H1 (cell line): Measurements from ENCODE around the gene TMEM223.

ENCODE experiments used
- BRCA1 ChIP-seq: IDR thresholded peaks from 2 replicates; pipeline ENCODE4 v1.6.1; 2012; ENCODE audit warnings: low read depth, low read length, improper control_type of control experiment
- CEBPB ChIP-seq: IDR thresholded peaks from 2 replicates; pipeline ENCODE4 v1.6.1; 2012; ENCODE audit warnings: low read depth, low read length
- CHD1 ChIP-seq: IDR thresholded peaks from 2 replicates; pipeline ENCODE4 v1.6.1; 2012; ENCODE audit warnings: low read depth, low read length, improper control_type of control experiment
- EZH2 ChIP-seq: fragments of 200-600 bp; sonication (generic); IDR thresholded peaks from 2 replicates; pipeline ENCODE4 v1.7.1; 2012; ENCODE audit warnings: low read depth, mild to moderate bottlenecking, moderate library complexity, low read length, inconsistent platforms; ENCODE audit not compliant: severe bottlenecking
- POLR2A ChIP-seq, 2 experiments: IDR thresholded peaks; 1 replicate in 1 of 2; 2 replicates in 1 of 2; pipeline ENCODE4 v1.6.1; 2011; ENCODE audit warnings: low read depth in 2 of 2, low read length in 2 of 2, mild to moderate bottlenecking in 2 of 2; ENCODE audit errors: control extremely low read depth in 1 of 2
- POLR2AphosphoS5 ChIP-seq: IDR thresholded peaks from 2 replicates; pipeline ENCODE4 v1.6.1; 2011; ENCODE audit warnings: low read depth, low read length
- RXRA ChIP-seq: IDR thresholded peaks from 2 replicates; pipeline ENCODE4 v1.6.1; 2011; ENCODE audit warnings: low read depth, mild to moderate bottlenecking, low read length, moderate library complexity; ENCODE audit not compliant: insufficient read depth
- SP4 ChIP-seq: IDR thresholded peaks from 2 replicates; pipeline ENCODE4 v1.6.1; 2012; ENCODE audit warnings: low read length, inconsistent platforms
- TAF1 ChIP-seq: IDR thresholded peaks from 2 replicates; pipeline ENCODE4 v1.6.1; 2011; ENCODE audit warnings: mild to moderate bottlenecking, low read depth, low read length
- TF ChIP-seq, protein P1 (sequence below): IDR thresholded peaks from 2 replicates; pipeline ENCODE4 v1.6.1; 2012; ENCODE audit warnings: inconsistent platforms
- TF ChIP-seq, protein P2 (sequence below), 3 experiments: IDR thresholded peaks; 1 replicate in 2 of 3; 2 replicates in 1 of 3; pipeline versions ENCODE4 v1.5.1 to v1.6.1; 2011; ENCODE audit warnings: low read length in 3 of 3, mild to moderate bottlenecking in 3 of 3, inconsistent platforms in 2 of 3, low read depth in 1 of 3, moderate library complexity in 1 of 3; ENCODE audit not compliant: insufficient read depth in 1 of 3; ENCODE audit errors: control extremely low read depth in 1 of 3
- TF ChIP-seq, protein P3 (sequence below): IDR thresholded peaks from 2 replicates; pipeline ENCODE4 v1.6.1; 2012; ENCODE audit warnings: inconsistent platforms

DNA sequence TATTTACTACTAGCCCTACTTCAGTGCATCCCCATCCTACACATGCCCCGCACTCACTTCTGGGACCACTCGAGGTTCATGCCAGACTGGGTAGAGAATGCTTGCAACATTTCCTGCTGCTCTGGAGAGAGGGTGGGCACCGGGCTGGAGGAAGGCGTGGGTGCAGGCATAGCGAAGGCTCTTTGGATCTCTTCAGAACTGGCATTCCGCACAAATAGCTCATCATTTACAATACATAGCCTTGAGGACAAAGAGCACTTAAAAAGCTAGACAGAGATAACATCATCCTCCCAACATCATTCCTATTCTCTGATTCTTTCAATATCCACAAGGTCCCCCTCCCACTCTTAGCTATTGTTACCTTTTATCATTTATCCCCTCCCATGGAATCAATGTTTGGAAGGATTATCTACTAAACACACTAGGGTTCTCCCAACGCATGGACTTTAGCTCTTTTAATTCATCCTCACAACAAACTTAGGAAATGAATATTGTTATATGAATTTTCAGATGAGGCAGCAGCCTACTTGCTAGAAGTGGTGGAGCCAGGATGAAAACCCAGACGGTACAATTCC is 2.5 kb upstream of the TMEM223 start:
- TF ChIP-seq, protein P1, sequence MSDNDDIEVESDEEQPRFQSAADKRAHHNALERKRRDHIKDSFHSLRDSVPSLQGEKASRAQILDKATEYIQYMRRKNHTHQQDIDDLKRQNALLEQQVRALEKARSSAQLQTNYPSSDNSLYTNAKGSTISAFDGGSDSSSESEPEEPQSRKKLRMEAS, result no peak
- TF ChIP-seq BRCA1, result no peak
- no peak for TF ChIP-seq EZH2
- TF ChIP-seq POLR2AphosphoS5, result no peak
- TF ChIP-seq, protein P2, sequence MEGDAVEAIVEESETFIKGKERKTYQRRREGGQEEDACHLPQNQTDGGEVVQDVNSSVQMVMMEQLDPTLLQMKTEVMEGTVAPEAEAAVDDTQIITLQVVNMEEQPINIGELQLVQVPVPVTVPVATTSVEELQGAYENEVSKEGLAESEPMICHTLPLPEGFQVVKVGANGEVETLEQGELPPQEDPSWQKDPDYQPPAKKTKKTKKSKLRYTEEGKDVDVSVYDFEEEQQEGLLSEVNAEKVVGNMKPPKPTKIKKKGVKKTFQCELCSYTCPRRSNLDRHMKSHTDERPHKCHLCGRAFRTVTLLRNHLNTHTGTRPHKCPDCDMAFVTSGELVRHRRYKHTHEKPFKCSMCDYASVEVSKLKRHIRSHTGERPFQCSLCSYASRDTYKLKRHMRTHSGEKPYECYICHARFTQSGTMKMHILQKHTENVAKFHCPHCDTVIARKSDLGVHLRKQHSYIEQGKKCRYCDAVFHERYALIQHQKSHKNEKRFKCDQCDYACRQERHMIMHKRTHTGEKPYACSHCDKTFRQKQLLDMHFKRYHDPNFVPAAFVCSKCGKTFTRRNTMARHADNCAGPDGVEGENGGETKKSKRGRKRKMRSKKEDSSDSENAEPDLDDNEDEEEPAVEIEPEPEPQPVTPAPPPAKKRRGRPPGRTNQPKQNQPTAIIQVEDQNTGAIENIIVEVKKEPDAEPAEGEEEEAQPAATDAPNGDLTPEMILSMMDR (IDR thresholded peaks at IDR 0.05; ENCODE audit: control extremely low read depth in 1 of 3, insufficient read depth in 1 of 3, low read depth in 1 of 3, low read length in 3 of 3), result no peak
- TF ChIP-seq TAF1, result no peak
- no peak for TF ChIP-seq SP4
- TF ChIP-seq CEBPB, result no peak
- TF ChIP-seq CHD1, result no peak
- TF ChIP-seq POLR2A (IDR thresholded peaks at IDR 0.05; ENCODE audit: control extremely low read depth in 1 of 2, low read depth in 2 of 2, low read length in 2 of 2), result no peak
- TF ChIP-seq, protein P3, sequence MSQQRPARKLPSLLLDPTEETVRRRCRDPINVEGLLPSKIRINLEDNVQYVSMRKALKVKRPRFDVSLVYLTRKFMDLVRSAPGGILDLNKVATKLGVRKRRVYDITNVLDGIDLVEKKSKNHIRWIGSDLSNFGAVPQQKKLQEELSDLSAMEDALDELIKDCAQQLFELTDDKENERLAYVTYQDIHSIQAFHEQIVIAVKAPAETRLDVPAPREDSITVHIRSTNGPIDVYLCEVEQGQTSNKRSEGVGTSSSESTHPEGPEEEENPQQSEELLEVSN, result no peak
- TF ChIP-seq RXRA, result no peak
